ENCODE data around the gene ECPAS.

Gene ECPAS

GRCh38 chr9:111475195-111475594, 9.0 kb downstream of the ECPAS start:
- Histone ChIP-seq H2BK120ac (ENCODE audit: insufficient read depth, low read length, poor library complexity) (peak overlapping the region; percentile 13), H2BK12ac (ENCODE audit: low read length) (no peak overlapping the region), H3K27ac (ENCODE audit: low read depth, low read length) (no peak overlapping the region), H3K4me2 (ENCODE audit: low read length) (no peak overlapping the region), H2AFZ (ENCODE audit: insufficient read depth, low read length, poor library complexity) (no peak overlapping the region), H2BK5ac (ENCODE audit: low read depth, low read length, poor library complexity) (no peak overlapping the region), H3K79me2 (ENCODE audit: control insufficient read depth, insufficient read depth, low read length, poor library complexity) (peaks cover 16% of the 10 kb centered on the region), H3K36me3 (ENCODE audit: control insufficient read depth in 1 of 2, insufficient read depth in 2 of 2, low read length in 2 of 2) (no peaks in the 10 kb centered on the region), H3K18ac (ENCODE audit: low read length) (no peak overlapping the region), H3K9me3 (ENCODE audit: insufficient read depth, low read depth, low read length) (no peaks in the 10 kb centered on the region), H3K9ac (ENCODE audit: low read length) (no peak overlapping the region), H2AK5ac (ENCODE audit: low read length) (no peak overlapping the region), H4K12ac (ENCODE audit: low read depth, low read length) (no peak overlapping the region), H3K4me3 (ENCODE audit: low read depth, low read length) (no peak overlapping the region), H3K23ac (ENCODE audit: low read length) (no peak overlapping the region), H3K79me1 (ENCODE audit: low read length) (no peaks in the 10 kb centered on the region), H3K27me3 (ENCODE audit: insufficient read depth, low read length) (no peaks in the 10 kb centered on the region), H4K91ac (ENCODE audit: low read depth, low read length) (no peak overlapping the region), H4K8ac (ENCODE audit: low read depth, low read length) (no peak overlapping the region), H3K4me1 (ENCODE audit: control insufficient read depth in 1 of 2, insufficient read depth in 2 of 2, low read length in 2 of 2) (peaks cover 0 to 2% of the 10 kb centered on the region in 2 experiments), H3K4ac (ENCODE audit: low read depth, low read length) (peak overlapping the region; percentile 75), H3K14ac (ENCODE audit: low read length) (no peak overlapping the region)
- no peak for DNase-seq
- no CpG with 5 or more reads among the region's 2 CpGs for WGBS (ENCODE audit: extremely low coverage, insufficient coverage, insufficient read length)

- no peaks in the 10 kb centered on the region for H3K36me3 ChIP-seq (ENCODE audit: control insufficient read depth in 1 of 2, insufficient read depth in 2 of 2, low read length in 2 of 2)
- no peaks in the 10 kb centered on the region for H3K79me1 ChIP-seq (ENCODE audit: low read length)
- H3K23ac ChIP-seq (ENCODE audit: low read length), result no peak overlapping the region
- no peak overlapping the region for H3K14ac ChIP-seq (ENCODE audit: low read length)
- no peak overlapping the region for H4K8ac ChIP-seq (ENCODE audit: low read depth, low read length)
- DNase-seq, result no peak
- no peaks in the 10 kb centered on the region for H3K27me3 ChIP-seq (ENCODE audit: insufficient read depth, low read length)
- WGBS (ENCODE audit: extremely low coverage, insufficient coverage, insufficient read length), result no CpG with 5 or more reads among the region's 3 CpGs
- no peak overlapping the region for H2BK5ac ChIP-seq (ENCODE audit: low read depth, low read length, poor library complexity)
- peak overlapping the region; percentile 79 for H3K4ac ChIP-seq (ENCODE audit: low read depth, low read length)
- H3K9ac ChIP-seq (ENCODE audit: low read length), result no peak overlapping the region
- H2BK12ac ChIP-seq (ENCODE audit: low read length), result no peak overlapping the region
- H3K4me1 ChIP-seq (ENCODE audit: control insufficient read depth in 1 of 2, insufficient read depth in 2 of 2, low read length in 2 of 2), result peaks cover 0 to 2% of the 10 kb centered on the region in 2 experiments
- H4K12ac ChIP-seq (ENCODE audit: low read depth, low read length), result no peak overlapping the region
- no peaks in the 10 kb centered on the region for H3K9me3 ChIP-seq (ENCODE audit: insufficient read depth, low read depth, low read length)
- no peak overlapping the region for H4K91ac ChIP-seq (ENCODE audit: low read depth, low read length)
- no peak overlapping the region for H3K18ac ChIP-seq (ENCODE audit: low read length)
- peaks cover 14% of the 10 kb centered on the region for H3K79me2 ChIP-seq (ENCODE audit: control insufficient read depth, insufficient read depth, low read length, poor library complexity)
- no peak overlapping the region for H2AK5ac ChIP-seq (ENCODE audit: low read length)
- no peak overlapping the region for H3K4me3 ChIP-seq (ENCODE audit: low read depth, low read length)
- H3K27ac ChIP-seq (ENCODE audit: low read depth, low read length), result no peak overlapping the region
- H2BK120ac ChIP-seq (ENCODE audit: insufficient read depth, low read length, poor library complexity), result no peak overlapping the region
- H3K4me2 ChIP-seq (ENCODE audit: low read length), result no peak overlapping the region
- no peak overlapping the region for H2AFZ ChIP-seq (ENCODE audit: insufficient read depth, low read length, poor library complexity)
These were observed 9.8 kb downstream of the ECPAS start for GRCh38 chr9:111474385-111474784.

GRCh38 chr9:111467778-111468367, 16.3 kb downstream of the ECPAS start:
- Histone ChIP-seq H3K23ac (ENCODE audit: low read length) (no peak overlapping the region), H4K12ac (ENCODE audit: low read depth, low read length) (no peak overlapping the region), H3K4me1 (ENCODE audit: control insufficient read depth in 1 of 2, insufficient read depth in 2 of 2, low read length in 2 of 2) (no peaks in the 10 kb centered on the region), H2AK5ac (ENCODE audit: low read length) (no peak overlapping the region), H3K9me3 (ENCODE audit: insufficient read depth, low read depth, low read length) (no peaks in the 10 kb centered on the region), H2BK120ac (ENCODE audit: insufficient read depth, low read length, poor library complexity) (no peak overlapping the region), H3K9ac (ENCODE audit: low read length) (no peak overlapping the region), H4K8ac (ENCODE audit: low read depth, low read length) (no peak overlapping the region), H3K27ac (ENCODE audit: low read depth, low read length) (no peak overlapping the region), H3K79me1 (ENCODE audit: low read length) (no peaks in the 10 kb centered on the region), H2AFZ (ENCODE audit: insufficient read depth, low read length, poor library complexity) (no peak overlapping the region), H3K36me3 (ENCODE audit: control insufficient read depth in 1 of 2, insufficient read depth in 2 of 2, low read length in 2 of 2) (no peaks in the 10 kb centered on the region), H3K27me3 (ENCODE audit: insufficient read depth, low read length) (no peaks in the 10 kb centered on the region), H3K4me3 (ENCODE audit: low read depth, low read length) (no peak overlapping the region), H3K18ac (ENCODE audit: low read length) (no peak overlapping the region), H3K14ac (ENCODE audit: low read length) (no peak overlapping the region), H4K91ac (ENCODE audit: low read depth, low read length) (no peak overlapping the region), H3K79me2 (ENCODE audit: control insufficient read depth, insufficient read depth, low read length, poor library complexity) (peaks cover 3% of the 10 kb centered on the region), H3K4ac (ENCODE audit: low read depth, low read length) (peak overlapping the region; percentile 2), H2BK5ac (ENCODE audit: low read depth, low read length, poor library complexity) (no peak overlapping the region), H3K4me2 (ENCODE audit: low read length) (no peak overlapping the region), H2BK12ac (ENCODE audit: low read length) (no peak overlapping the region)
- DNase-seq, result no peak
- WGBS (ENCODE audit: extremely low coverage, insufficient coverage, insufficient read length), result no CpG with 5 or more reads among the region's 4 CpGs

GRCh38 chr9:111463048-111463447, 21.1 kb downstream of the ECPAS start:
- no peak overlapping the region for H3K18ac ChIP-seq (ENCODE audit: low read length)
- peaks cover 2% of the 10 kb centered on the region for H3K9me3 ChIP-seq (ENCODE audit: insufficient read depth, low read depth, low read length)
- H3K14ac ChIP-seq (ENCODE audit: low read length), result no peak overlapping the region
- H3K36me3 ChIP-seq (ENCODE audit: control insufficient read depth in 1 of 2, insufficient read depth in 2 of 2, low read length in 2 of 2), result no peaks in the 10 kb centered on the region
- H3K79me2 ChIP-seq (ENCODE audit: control insufficient read depth, insufficient read depth, low read length, poor library complexity), result peaks cover 2% of the 10 kb centered on the region
- H3K23ac ChIP-seq (ENCODE audit: low read length), result no peak overlapping the region
- no peak overlapping the region for H4K8ac ChIP-seq (ENCODE audit: low read depth, low read length)
- no peak overlapping the region for H3K4ac ChIP-seq (ENCODE audit: low read depth, low read length)
- H3K79me1 ChIP-seq (ENCODE audit: low read length), result no peaks in the 10 kb centered on the region
- H2AFZ ChIP-seq (ENCODE audit: insufficient read depth, low read length, poor library complexity), result no peak overlapping the region
- H3K27me3 ChIP-seq (ENCODE audit: insufficient read depth, low read length), result no peaks in the 10 kb centered on the region
- no peak overlapping the region for H3K9ac ChIP-seq (ENCODE audit: low read length)
- no peak overlapping the region for H2BK12ac ChIP-seq (ENCODE audit: low read length)
- no peak overlapping the region for H2BK120ac ChIP-seq (ENCODE audit: insufficient read depth, low read length, poor library complexity)
- H2AK5ac ChIP-seq (ENCODE audit: low read length), result no peak overlapping the region
- no peaks in the 10 kb centered on the region for H3K4me1 ChIP-seq (ENCODE audit: control insufficient read depth in 1 of 2, insufficient read depth in 2 of 2, low read length in 2 of 2)
- WGBS (ENCODE audit: extremely low coverage, insufficient coverage, insufficient read length), result no CpG with 5 or more reads among the region's 2 CpGs
- no peak overlapping the region for H4K91ac ChIP-seq (ENCODE audit: low read depth, low read length)
- H3K27ac ChIP-seq (ENCODE audit: low read depth, low read length), result no peak overlapping the region
- H2BK5ac ChIP-seq (ENCODE audit: low read depth, low read length, poor library complexity), result no peak overlapping the region
- DNase-seq, result no peak
- H4K12ac ChIP-seq (ENCODE audit: low read depth, low read length), result no peak overlapping the region
- no peak overlapping the region for H3K4me3 ChIP-seq (ENCODE audit: low read depth, low read length)
- no peak overlapping the region for H3K4me2 ChIP-seq (ENCODE audit: low read length)
